Esophagus (tissue), 2 donors: ENCODE measurements around the gene APPL2. TPM values are rescaled to one million over a fixed set of nuclear protein-coding genes. Genes with fewer than 3 reads are reported as not detected.

ENCODE experiments used
- H3K27ac ChIP-seq, 2 donors: one replicate each; pipeline ENCODE4 v1.5.1; 2013; ENCODE audit warnings: low read depth in 2 of 2, mild to moderate bottlenecking in 2 of 2, inconsistent platforms in 1 of 2, low read length in 1 of 2, moderate library complexity in 1 of 2
- H3K27me3 ChIP-seq, 2 donors: one replicate each; pipeline ENCODE4 v1.6.1; 2013; ENCODE audit warnings: low read length in 2 of 2, control low read depth in 1 of 2, mild to moderate bottlenecking in 1 of 2; ENCODE audit not compliant: insufficient read depth in 2 of 2, control insufficient read depth in 1 of 2
- H3K36me3 ChIP-seq, 2 donors: one replicate each; pipeline ENCODE4 v1.6.1; 2013; ENCODE audit warnings: low read length in 1 of 2; ENCODE audit not compliant: control insufficient read depth in 2 of 2, insufficient read depth in 2 of 2
- H3K4me1 ChIP-seq, 2 donors: one replicate each; pipeline ENCODE4 v1.6.1; 2013; ENCODE audit warnings: low read length in 1 of 2; ENCODE audit not compliant: control insufficient read depth in 2 of 2, insufficient read depth in 2 of 2
- H3K4me3 ChIP-seq, 2 donors: one replicate each; pipeline ENCODE4 v1.5.1; 2013; ENCODE audit warnings: low read length in 2 of 2, mild to moderate bottlenecking in 2 of 2, low read depth in 1 of 2, moderate library complexity in 1 of 2
- H3K9me3 ChIP-seq, 2 donors: one replicate each; pipeline ENCODE4 v1.6.1; 2013; ENCODE audit warnings: mild to moderate bottlenecking in 2 of 2, low read depth in 1 of 2, low read length in 1 of 2, moderate library complexity in 1 of 2; ENCODE audit not compliant: control insufficient read depth in 2 of 2, insufficient read depth in 1 of 2
- WGBS, 2 donors: extraction: QIAGEN DNeasy Blood & Tissue Kit; methylation state at CpG; one replicate each; pipeline ENCODE4 v1.1.7; 2013; 5-methylcytosine and 5-hydroxymethylcytosine counted together
- polyA plus RNA-seq, 2 donors: library from polyadenylated mRNA; stranded (reverse); fragments of 200-250 nt; gene quantifications; one replicate each; pipeline ENCODE4 v1.2.3, GENCODE V29; 2013
- donor health status: healthy with polysubstance abuse.
- donor health status: Bipolar disorder and iron deficiency.

APPL2 gene
- polyA plus RNA-seq, 2 donors = 15.0 to 16.3 TPM

- no peaks in the 10 kb centered on the region for H3K9me3 ChIP-seq
- no peaks in the 10 kb centered on the region for H3K36me3 ChIP-seq
- H3K27ac ChIP-seq = no peak overlapping the region
- H3K4me3 ChIP-seq = no peak overlapping the region
- H3K27me3 ChIP-seq = no peaks in the 10 kb centered on the region
- 91 to 92% methylated on average over 6 of the region's 6 CpGs for WGBS, 2 donors
- H3K4me1 ChIP-seq = no peaks in the 10 kb centered on the region
Observed at GRCh38 chr12:105141320-105141922, 94.6 kb downstream of the APPL2 start.

GRCh38 chr12:105138248-105138647 is 97.7 kb downstream of the APPL2 start:
- no peaks in the 10 kb centered on the region for H3K36me3 ChIP-seq
- H3K27me3 ChIP-seq = no peaks in the 10 kb centered on the region
- H3K27ac ChIP-seq = no peak overlapping the region
- no peak overlapping the region for H3K4me3 ChIP-seq
- WGBS, 2 donors = 86% methylated on average over 2 of the region's 2 CpGs
- H3K4me1 ChIP-seq = no peaks in the 10 kb centered on the region
- no peaks in the 10 kb centered on the region for H3K9me3 ChIP-seq

Other genes with a start within 250 kb of the APPL2 start
- 1 to 10 TPM; 7.8 to 8.2 TPM for gene NOPCHAP1, start 249.9 kb downstream of the APPL2 start, polyA plus RNA-seq
- under 1 TPM; 0.10 to 0.35 TPM for gene ALDH1L2, start 151.7 kb downstream of the APPL2 start, polyA plus RNA-seq
- gene WASHC4, start 128.4 kb downstream of the APPL2 start, polyA plus RNA-seq = 10 to 100 TPM in 1 of 2 donors, 1 to 10 TPM in 1; 8.6 to 11.6 TPM
- 10 to 100 TPM in 1 of 2 donors, 1 to 10 TPM in 1; 7.9 to 15.3 TPM for gene C12orf75, start 94.5 kb upstream of the APPL2 start, polyA plus RNA-seq